ENCODE results near the gene CDC42EP4.

The CDC42EP4 gene

DNA sequence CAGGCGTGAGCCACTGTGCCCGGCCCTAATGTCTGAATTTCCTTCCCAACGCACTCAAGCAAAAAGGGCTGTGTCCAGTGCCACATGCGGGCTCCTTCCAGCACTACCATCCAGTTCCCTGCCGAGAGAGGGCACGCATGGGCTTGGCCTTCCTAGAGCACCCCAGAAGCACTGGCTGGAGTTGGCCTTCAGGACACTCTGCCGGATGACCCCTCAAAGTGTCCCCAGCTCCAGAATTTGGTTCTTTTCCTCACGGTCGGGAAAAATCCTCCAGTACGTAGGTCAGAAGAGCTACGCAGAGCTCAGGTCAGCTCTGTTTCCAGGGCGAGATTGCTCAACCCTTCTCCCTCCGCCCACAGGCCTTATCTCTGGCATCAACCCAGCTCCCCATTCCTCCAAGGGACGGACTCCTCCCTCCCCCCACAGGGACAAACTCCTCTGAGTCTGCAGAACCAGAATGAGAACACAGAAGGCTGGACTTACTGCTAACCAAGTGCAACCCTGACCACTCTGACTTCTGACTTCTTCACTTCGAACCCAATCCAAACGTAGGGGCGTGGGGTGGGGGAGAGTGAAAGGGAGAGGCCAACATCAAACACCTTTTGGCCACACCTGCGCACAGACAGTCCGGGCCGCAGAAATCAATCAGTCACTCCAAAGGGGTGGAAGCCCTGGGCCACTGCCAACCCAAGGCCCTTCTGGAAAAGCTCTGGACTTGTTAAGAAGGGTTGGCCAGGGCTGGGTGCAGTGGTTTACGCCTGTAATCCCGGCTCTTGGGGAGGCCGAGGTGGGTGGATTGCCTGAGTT, 3.6 kb downstream of the CDC42EP4 start:
- DNase-seq (ENCODE audit: extremely low spot score) = no peak
- POLR2A ChIA-PET = interaction anchor here (1.3 kb wide), 1 partner anchor 9 kb away, joined by 4 read pairs; no protein-coding TSS in a partner anchor
- CTCF ChIA-PET = no interaction called here
- TF ChIP-seq NFRKB (IDR thresholded peaks at IDR 0.05) (no peak), FOXK2 (IDR thresholded peaks at IDR 0.05) (no peak), HDGF (IDR thresholded peaks at IDR 0.05; ENCODE audit: borderline replicate concordance) (no peak), ELF4 (IDR thresholded peaks at IDR 0.05) (no peak), ARNT (IDR thresholded peaks at IDR 0.05) (no peak), CTBP1 (IDR thresholded peaks at IDR 0.05; ENCODE audit: borderline replicate concordance) (no peak), ZNF384 (IDR thresholded peaks at IDR 0.05) (no peak), SP1 (IDR thresholded peaks at IDR 0.05) (no peak), BHLHE40 (IDR thresholded peaks at IDR 0.05; ENCODE audit: borderline replicate concordance) (no peak), FOXM1 (IDR thresholded peaks at IDR 0.05; ENCODE audit: borderline replicate concordance) (no peak), FOXA1 (IDR thresholded peaks at IDR 0.05) (no peak), TARDBP (IDR thresholded peaks at IDR 0.05) (no peak), L3MBTL2 (conservative IDR thresholded peaks at IDR 0.05) (no peak), LEF1 (IDR thresholded peaks at IDR 0.05; ENCODE audit: borderline replicate concordance) (no peak), SUZ12 (IDR thresholded peaks at IDR 0.05) (no peak)
- TF ChIP-seq, protein P1, sequence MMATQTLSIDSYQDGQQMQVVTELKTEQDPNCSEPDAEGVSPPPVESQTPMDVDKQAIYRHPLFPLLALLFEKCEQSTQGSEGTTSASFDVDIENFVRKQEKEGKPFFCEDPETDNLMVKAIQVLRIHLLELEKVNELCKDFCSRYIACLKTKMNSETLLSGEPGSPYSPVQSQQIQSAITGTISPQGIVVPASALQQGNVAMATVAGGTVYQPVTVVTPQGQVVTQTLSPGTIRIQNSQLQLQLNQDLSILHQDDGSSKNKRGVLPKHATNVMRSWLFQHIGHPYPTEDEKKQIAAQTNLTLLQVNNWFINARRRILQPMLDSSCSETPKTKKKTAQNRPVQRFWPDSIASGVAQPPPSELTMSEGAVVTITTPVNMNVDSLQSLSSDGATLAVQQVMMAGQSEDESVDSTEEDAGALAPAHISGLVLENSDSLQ (IDR thresholded peaks at IDR 0.05) = no peak

DNA sequence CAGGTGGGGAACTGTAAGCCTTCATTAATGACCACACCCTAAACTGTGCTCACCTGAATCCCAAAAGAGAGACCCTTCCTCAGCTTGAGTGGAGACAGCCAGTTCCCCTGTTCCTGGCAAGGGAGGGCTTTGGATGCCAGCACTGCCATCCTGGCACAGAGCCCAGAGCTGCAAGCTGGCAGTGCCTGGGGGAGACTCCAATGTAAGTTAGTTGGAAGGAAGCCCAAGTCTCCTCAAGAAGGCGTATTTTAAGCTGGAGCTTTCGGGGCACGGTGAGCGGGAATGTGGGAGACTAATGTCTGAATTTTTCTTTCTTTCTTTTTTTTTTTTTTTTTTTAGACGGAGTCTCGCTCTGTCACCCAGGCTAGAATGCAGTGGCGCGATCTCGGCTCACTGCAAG, 4.7 kb downstream of the CDC42EP4 start:
- DNase-seq (ENCODE audit: extremely low spot score) = no peak
- POLR2A ChIA-PET = no interaction called here
- no peak for TF ChIP-seq FOXA1 (IDR thresholded peaks at IDR 0.05)
- no peak for TF ChIP-seq NFRKB (IDR thresholded peaks at IDR 0.05)
- no peak for TF ChIP-seq ZNF384 (IDR thresholded peaks at IDR 0.05)
- no peak for TF ChIP-seq BHLHE40 (IDR thresholded peaks at IDR 0.05; ENCODE audit: borderline replicate concordance)
- TF ChIP-seq SUZ12 (IDR thresholded peaks at IDR 0.05) = no peak
- TF ChIP-seq CTBP1 (IDR thresholded peaks at IDR 0.05; ENCODE audit: borderline replicate concordance) = no peak
- TF ChIP-seq TARDBP (IDR thresholded peaks at IDR 0.05) = no peak
- CTCF ChIA-PET = interaction anchor here (0.5 to 0.7 kb wide), 2 partner anchors 48 to 54 kb away, joined by 3 to 6 read pairs; no protein-coding TSS in a partner anchor

DNA sequence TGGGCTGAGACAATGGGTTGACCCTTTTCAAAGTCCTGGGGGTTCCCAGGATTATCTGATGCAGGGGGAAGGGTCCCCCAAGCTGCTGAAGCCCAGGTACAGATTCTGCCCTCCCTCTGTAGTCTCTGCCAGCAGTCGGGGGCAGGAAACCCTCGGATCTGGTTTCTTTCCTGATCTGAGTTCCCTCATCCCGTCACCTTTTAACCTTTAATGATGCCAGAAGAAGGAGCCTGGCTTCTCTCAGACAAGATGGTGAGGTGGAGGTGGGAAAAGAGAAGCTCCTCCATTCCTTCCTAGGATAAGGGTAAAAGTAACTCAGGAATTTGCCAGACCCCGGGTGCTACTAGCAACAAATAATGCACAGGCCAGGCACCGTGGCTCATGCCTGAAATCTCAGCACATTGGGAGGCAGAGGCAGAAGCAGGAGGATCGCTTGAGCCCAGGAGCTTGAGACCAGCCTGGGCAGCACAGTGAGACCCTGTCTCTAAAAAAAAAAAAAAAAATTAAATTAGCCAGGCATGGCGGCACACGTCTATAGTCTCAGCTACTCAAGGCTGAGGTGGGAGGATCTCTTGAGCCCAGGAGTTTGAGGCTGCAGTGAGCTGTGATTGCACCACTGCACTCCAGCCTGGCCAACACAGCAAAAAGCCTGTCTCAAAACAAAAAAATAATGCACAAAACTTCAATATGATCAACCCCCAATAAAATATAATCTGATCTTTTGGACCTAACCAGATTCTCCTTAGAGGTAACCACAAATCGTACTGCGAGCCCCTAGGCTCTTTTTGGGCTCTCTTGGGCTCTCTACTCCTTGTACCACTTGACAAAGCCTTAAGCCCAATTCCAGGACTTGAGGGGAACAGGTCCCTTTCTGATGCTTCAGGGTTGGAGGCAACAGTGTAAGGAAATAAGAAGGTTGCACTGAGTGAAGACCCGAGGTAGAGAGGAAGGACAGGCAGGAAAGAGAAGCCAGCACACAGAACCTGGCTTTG, 5.7 kb downstream of the CDC42EP4 start:
- no peak for TF ChIP-seq FOXA1 (IDR thresholded peaks at IDR 0.05)
- peak; percentile 80 for TF ChIP-seq ZNF384 (IDR thresholded peaks at IDR 0.05)
- no peak for TF ChIP-seq L3MBTL2 (conservative IDR thresholded peaks at IDR 0.05)
- no peak for TF ChIP-seq CTBP1 (IDR thresholded peaks at IDR 0.05; ENCODE audit: borderline replicate concordance)
- POLR2A ChIA-PET = interaction anchor here (1.0 kb wide), 1 partner anchor 23 kb away, joined by 3 read pairs; no protein-coding TSS in a partner anchor
- CTCF ChIA-PET = interaction anchor here (0.5 to 0.7 kb wide), 3 partner anchors 28 to 214 kb away, joined by 3 to 6 read pairs (median 5); no protein-coding TSS in a partner anchor
- DNase-seq (ENCODE audit: extremely low spot score) = no peak

DNA sequence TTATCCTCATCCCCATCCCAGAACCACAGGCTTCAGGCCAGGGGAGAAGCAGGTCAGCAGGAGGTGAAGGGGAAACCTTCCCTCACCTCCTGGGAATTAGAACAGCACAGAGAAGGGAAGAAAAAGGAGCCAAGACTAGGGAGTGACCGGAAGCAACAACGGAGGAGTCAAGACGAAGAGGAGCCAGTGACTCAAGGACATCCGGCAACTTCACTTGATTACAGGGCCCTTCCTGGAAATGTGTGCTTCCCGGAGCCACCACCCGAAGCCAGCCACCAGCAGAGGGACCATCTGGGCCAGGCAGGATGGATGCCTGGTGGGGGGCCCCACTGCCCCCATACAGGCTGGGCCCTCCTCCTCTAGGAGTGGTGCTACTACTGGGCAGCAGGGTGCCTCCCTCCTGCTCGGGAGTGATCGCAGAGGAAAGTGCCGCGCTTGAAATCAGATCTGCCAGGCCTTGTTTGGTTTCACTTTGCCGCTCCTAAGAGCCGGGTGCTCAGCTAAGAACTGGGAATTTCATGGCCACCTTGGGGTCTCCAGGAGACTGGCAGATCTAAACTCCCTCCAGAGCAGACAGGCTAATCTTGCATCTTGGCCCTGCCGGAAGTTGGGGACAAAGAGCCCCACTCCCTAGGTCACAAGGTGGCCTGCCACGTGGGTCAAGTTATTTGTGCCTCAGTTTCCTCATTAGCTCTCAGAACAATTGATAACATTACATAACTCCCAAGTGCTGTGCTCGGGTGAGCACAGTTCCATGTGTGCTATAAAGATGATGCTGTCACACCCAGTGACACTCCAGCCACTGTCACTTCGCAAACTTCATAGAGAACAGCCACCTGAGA, 6.6 kb downstream of the CDC42EP4 start:
- TF ChIP-seq ARNT (IDR thresholded peaks at IDR 0.05) (no peak), ELF4 (IDR thresholded peaks at IDR 0.05) (no peak), FOXM1 (IDR thresholded peaks at IDR 0.05; ENCODE audit: borderline replicate concordance) (peak; percentile 50; the same call in 1 of the 2 replicates)
- TF ChIP-seq, protein P1 (IDR thresholded peaks at IDR 0.05) = no peak
- CTCF ChIA-PET = no interaction called here
- POLR2A ChIA-PET = interaction anchor here (0.6 kb wide), 1 partner anchor 525 kb away, joined by 3 read pairs; no protein-coding TSS in a partner anchor
- DNase-seq (ENCODE audit: extremely low spot score) = peak; percentile 53

DNA sequence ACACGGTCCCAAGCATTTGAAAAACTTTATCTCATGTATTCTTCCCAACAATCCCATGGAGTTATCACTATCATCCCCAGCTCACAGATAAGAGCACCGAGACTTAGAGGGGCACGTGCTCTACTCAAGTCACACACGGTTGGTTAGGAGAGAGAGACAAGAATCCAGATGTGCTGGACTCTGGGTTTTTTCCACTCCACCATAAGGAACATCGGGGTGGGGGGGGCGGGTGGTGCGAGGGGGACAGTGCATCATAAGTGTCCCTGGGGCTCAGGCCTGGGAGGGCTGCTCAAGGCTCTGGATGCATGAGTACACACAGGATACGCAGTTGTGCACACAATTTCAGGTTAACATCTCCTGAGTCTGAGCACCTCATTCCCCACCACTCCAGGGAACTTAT, 7.4 kb downstream of the CDC42EP4 start:
- POLR2A ChIA-PET = interaction anchor here (0.6 to 1.1 kb wide), 4 partner anchors 8 to 524 kb away, joined by 3 read pairs; no protein-coding TSS in a partner anchor
- CTCF ChIA-PET = no interaction called here
- DNase-seq (ENCODE audit: extremely low spot score) = no peak
- TF ChIP-seq SP1 (IDR thresholded peaks at IDR 0.05) (no peak), FOXM1 (IDR thresholded peaks at IDR 0.05; ENCODE audit: borderline replicate concordance) (no peak), BHLHE40 (IDR thresholded peaks at IDR 0.05; ENCODE audit: borderline replicate concordance) (no peak), FOXK2 (IDR thresholded peaks at IDR 0.05) (no peak), NFRKB (IDR thresholded peaks at IDR 0.05) (no peak), SUZ12 (IDR thresholded peaks at IDR 0.05) (no peak), TARDBP (IDR thresholded peaks at IDR 0.05) (no peak)
- TF ChIP-seq, protein P1 (IDR thresholded peaks at IDR 0.05) = no peak

Measured in HEK293T (cell line).